ENCODE measurements around the gene PPAN.
A peak's percentile ranks its signal among the peaks of the same experiment; 100 is the strongest.

The PPAN gene

GRCh38 chr19:10083911-10084310 lies 22.3 kb upstream of the PPAN start:
- no peaks in the 10 kb centered on the region for H4K20me1 ChIP-seq (ENCODE audit: control insufficient read depth, insufficient read depth, low read depth, low read length)
- TF ChIP-seq EZH2phosphoT487 (IDR thresholded peaks at IDR 0.05; ENCODE audit: borderline replicate concordance, low read length) (no peak), CTCF (IDR thresholded peaks at IDR 0.05; ENCODE audit: low read depth, low read length, poor library complexity, severe bottlenecking) (no peak)
- no peaks in the 10 kb centered on the region for H3F3A ChIP-seq (ENCODE audit: control insufficient read depth, insufficient read depth)
- no peaks in the 10 kb centered on the region for H3K9me3 ChIP-seq (ENCODE audit: control insufficient read depth, insufficient read depth, low read length)
- no peaks in the 10 kb centered on the region for H3K27me3 ChIP-seq (ENCODE audit: control insufficient read depth, low read length)
- no peak overlapping the region for H3K4me3 ChIP-seq (ENCODE audit: low read length)
- no peaks in the 10 kb centered on the region for H3K9me2 ChIP-seq (replicated peaks; ENCODE audit: control insufficient read depth, low read length)
- H3K27ac ChIP-seq (ENCODE audit: low read depth, low read length) = no peak overlapping the region
- no peaks in the 10 kb centered on the region for H3K36me3 ChIP-seq (ENCODE audit: control insufficient read depth, low read length)
- no peak overlapping the region for H3K4me2 ChIP-seq (ENCODE audit: low read length)
- peaks cover 5% of the 10 kb centered on the region; the same call in 1 of the 2 replicates for H3K79me2 ChIP-seq (ENCODE audit: control insufficient read depth, low read length)
- peaks cover 16% of the 10 kb centered on the region for H3K4me1 ChIP-seq (ENCODE audit: control insufficient read depth, low read length)

GRCh38 chr19:10084803-10085202 lies 21.4 kb upstream of the PPAN start:
- no peaks in the 10 kb centered on the region for H3F3A ChIP-seq (ENCODE audit: control insufficient read depth, insufficient read depth)
- TF ChIP-seq EZH2phosphoT487 (IDR thresholded peaks at IDR 0.05; ENCODE audit: borderline replicate concordance, low read length) (no peak), CTCF (IDR thresholded peaks at IDR 0.05; ENCODE audit: low read depth, low read length, poor library complexity, severe bottlenecking) (no peak)
- H3K4me3 ChIP-seq (ENCODE audit: low read length) = no peak overlapping the region
- H3K27ac ChIP-seq (ENCODE audit: low read depth, low read length) = no peak overlapping the region
- no peaks in the 10 kb centered on the region for H4K20me1 ChIP-seq (ENCODE audit: control insufficient read depth, insufficient read depth, low read depth, low read length)
- H3K36me3 ChIP-seq (ENCODE audit: control insufficient read depth, low read length) = no peaks in the 10 kb centered on the region
- no peaks in the 10 kb centered on the region for H3K9me2 ChIP-seq (replicated peaks; ENCODE audit: control insufficient read depth, low read length)
- no peaks in the 10 kb centered on the region for H3K27me3 ChIP-seq (ENCODE audit: control insufficient read depth, low read length)
- H3K4me2 ChIP-seq (ENCODE audit: low read length) = no peak overlapping the region
- peaks cover 16% of the 10 kb centered on the region for H3K4me1 ChIP-seq (ENCODE audit: control insufficient read depth, low read length)
- no peaks in the 10 kb centered on the region for H3K9me3 ChIP-seq (ENCODE audit: control insufficient read depth, insufficient read depth, low read length)
- H3K79me2 ChIP-seq (ENCODE audit: control insufficient read depth, low read length) = peaks cover 5% of the 10 kb centered on the region; the same call in 1 of the 2 replicates

GRCh38 chr19:10085641-10086590 lies 20.2 kb upstream of the PPAN start, which contains the start of gene SHFL:
SHFL (plus strand) TSS chr19:10086317; CDS start chr19:10086428, 111 bp downstream.
- Histone ChIP-seq H3F3A (ENCODE audit: control insufficient read depth, insufficient read depth) (peaks cover 3% of the 10 kb centered on the region), H3K4me3 (ENCODE audit: low read length) (peak within 1 kb of the TSS; percentile 98), H3K79me2 (ENCODE audit: control insufficient read depth, low read length) (peaks cover 5% of the 10 kb centered on the region; the same call in 1 of the 2 replicates), H3K27ac (ENCODE audit: low read depth, low read length) (no peak within 1 kb of the TSS), H3K4me2 (ENCODE audit: low read length) (peak within 1 kb of the TSS; percentile 100), H3K9me2 (replicated peaks; ENCODE audit: control insufficient read depth, low read length) (no peaks in the 10 kb centered on the region), H4K20me1 (ENCODE audit: control insufficient read depth, insufficient read depth, low read depth, low read length) (no peaks in the 10 kb centered on the region), H3K4me1 (ENCODE audit: control insufficient read depth, low read length) (peaks cover 18% of the 10 kb centered on the region), H3K27me3 (ENCODE audit: control insufficient read depth, low read length) (no peaks in the 10 kb centered on the region), H3K36me3 (ENCODE audit: control insufficient read depth, low read length) (no peaks in the 10 kb centered on the region), H3K9me3 (ENCODE audit: control insufficient read depth, insufficient read depth, low read length) (no peaks in the 10 kb centered on the region)
- TF ChIP-seq CTCF (IDR thresholded peaks at IDR 0.05; ENCODE audit: low read depth, low read length, poor library complexity, severe bottlenecking) = no peak
- TF ChIP-seq EZH2phosphoT487 (IDR thresholded peaks at IDR 0.05; ENCODE audit: borderline replicate concordance, low read length) = no peak
